Astrocyte of the spinal cord (primary cell): ENCODE results near the gene SYT9.

Experiments
- DNase-seq: peaks from one replicate; pipeline ENCODE4 v3.0.0; 2011; ENCODE audit warnings: low read depth, low spot score
- H3K4me3 ChIP-seq: 2 replicates; pipeline ENCODE4 v1.5.1; 2011; ENCODE audit warnings: low read depth, mild to moderate bottlenecking, low read length, moderate library complexity
- in situ Hi-C: cut with HindIII; loops from 2 replicates; pipeline ENCODE4 v1.10.0; 2017; ENCODE audit warnings: low sequenced_read_pairs
- TF ChIP-seq, protein P1 (sequence below): IDR thresholded peaks from 2 replicates; pipeline ENCODE4 v1.5.1; 2012; ENCODE audit warnings: low read depth, mild to moderate bottlenecking, low read length, inconsistent platforms

Gene SYT9

DNA sequence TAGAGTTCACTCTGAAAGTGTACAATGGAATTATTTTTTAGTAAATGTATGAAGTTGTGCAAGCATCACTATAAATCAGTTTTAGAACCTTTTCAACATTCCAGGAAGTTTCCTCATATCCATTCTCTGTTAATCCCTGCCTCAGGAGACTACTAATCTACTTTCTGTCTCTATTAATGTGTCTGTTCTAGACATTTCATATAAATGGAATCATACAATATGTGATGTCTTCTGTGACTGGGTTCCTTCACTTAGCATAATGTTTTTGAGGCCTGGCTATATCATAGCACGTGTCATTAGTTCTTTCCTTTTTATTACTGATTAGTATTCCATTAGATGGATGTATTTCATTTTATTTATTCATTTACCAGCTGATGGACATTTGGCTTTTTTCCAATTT lies 17.1 kb downstream of the SYT9 start:
- no peak for DNase-seq
- no peak overlapping the region for H3K4me3 ChIP-seq
- in situ Hi-C loops: no loop called here
- TF ChIP-seq, protein P1, sequence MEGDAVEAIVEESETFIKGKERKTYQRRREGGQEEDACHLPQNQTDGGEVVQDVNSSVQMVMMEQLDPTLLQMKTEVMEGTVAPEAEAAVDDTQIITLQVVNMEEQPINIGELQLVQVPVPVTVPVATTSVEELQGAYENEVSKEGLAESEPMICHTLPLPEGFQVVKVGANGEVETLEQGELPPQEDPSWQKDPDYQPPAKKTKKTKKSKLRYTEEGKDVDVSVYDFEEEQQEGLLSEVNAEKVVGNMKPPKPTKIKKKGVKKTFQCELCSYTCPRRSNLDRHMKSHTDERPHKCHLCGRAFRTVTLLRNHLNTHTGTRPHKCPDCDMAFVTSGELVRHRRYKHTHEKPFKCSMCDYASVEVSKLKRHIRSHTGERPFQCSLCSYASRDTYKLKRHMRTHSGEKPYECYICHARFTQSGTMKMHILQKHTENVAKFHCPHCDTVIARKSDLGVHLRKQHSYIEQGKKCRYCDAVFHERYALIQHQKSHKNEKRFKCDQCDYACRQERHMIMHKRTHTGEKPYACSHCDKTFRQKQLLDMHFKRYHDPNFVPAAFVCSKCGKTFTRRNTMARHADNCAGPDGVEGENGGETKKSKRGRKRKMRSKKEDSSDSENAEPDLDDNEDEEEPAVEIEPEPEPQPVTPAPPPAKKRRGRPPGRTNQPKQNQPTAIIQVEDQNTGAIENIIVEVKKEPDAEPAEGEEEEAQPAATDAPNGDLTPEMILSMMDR: no peak

DNA sequence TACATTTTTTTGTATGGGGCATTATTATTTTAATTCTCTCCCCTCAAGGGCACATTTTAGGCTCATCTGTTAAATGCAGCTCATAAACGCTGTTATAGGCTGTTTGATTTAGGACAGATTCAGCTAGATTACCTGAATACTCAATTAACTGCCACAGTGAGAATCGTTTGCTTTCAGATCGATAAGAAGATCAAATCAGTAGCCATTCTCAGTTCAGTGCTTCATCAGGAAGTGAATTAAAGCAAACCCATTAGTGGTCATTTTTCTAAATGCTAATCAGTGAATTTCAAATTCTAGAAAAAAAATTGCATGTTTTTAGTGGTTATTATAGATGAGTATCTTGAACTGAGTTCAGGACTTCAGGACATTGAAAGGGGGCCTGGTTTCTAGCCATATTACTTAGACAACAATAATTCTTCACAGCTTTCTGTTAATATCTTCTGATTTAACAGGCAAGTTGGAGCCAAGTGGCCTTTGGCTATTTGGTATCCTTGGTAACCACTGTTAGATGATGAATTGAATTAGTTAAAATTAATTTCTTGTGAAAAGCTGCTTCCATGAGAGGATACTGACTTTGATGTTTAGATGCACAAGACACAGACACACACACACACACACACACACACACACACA lies 18.6 kb downstream of the SYT9 start:
- in situ Hi-C loops: no loop called here
- TF ChIP-seq, protein P1: no peak
- DNase-seq: no peak
- no peak overlapping the region for H3K4me3 ChIP-seq

DNA sequence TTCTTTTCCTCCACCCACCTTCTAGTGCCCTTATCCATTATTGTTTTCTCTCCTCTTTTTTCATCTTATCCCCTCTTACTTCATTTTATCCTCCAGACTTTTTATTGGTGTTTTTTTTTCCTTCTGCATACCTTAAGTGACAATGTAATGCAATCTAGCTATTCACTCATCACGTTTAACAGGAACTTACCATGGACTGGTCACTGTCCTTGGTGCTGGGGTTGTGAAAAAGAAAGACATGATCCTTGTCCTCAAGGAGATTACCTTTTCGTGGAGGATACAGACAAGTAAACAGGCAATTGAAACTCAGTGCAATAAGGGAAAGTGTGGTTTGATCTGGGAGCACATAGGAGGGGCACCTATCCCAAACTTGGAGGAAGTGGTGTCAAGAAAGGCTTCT lies 20.7 kb downstream of the SYT9 start:
- no peak for DNase-seq
- in situ Hi-C loops: no loop called here
- TF ChIP-seq, protein P1: no peak
- no peak overlapping the region for H3K4me3 ChIP-seq

DNA sequence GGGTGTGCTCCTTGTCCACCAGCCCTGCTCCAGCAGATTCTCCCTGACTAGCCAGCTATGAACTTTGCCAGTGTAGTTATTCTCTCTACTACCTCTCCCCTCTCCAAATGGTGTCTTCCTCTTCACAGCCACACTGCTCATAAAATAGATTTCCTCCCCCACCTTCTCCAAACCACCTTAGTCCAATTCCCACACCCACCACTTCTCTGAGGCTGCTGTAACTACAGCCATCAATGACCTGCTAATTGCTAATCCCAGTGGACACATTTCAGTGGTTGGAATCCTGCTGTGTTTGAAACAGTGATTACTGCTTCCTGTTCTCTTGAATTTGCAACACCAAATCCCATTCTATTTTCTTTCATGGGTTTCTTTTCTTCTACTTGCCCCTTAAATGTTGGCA lies 23.4 kb downstream of the SYT9 start:
- no peak overlapping the region for H3K4me3 ChIP-seq
- no peak for DNase-seq
- TF ChIP-seq, protein P1: no peak
- in situ Hi-C loops: no loop called here

DNA sequence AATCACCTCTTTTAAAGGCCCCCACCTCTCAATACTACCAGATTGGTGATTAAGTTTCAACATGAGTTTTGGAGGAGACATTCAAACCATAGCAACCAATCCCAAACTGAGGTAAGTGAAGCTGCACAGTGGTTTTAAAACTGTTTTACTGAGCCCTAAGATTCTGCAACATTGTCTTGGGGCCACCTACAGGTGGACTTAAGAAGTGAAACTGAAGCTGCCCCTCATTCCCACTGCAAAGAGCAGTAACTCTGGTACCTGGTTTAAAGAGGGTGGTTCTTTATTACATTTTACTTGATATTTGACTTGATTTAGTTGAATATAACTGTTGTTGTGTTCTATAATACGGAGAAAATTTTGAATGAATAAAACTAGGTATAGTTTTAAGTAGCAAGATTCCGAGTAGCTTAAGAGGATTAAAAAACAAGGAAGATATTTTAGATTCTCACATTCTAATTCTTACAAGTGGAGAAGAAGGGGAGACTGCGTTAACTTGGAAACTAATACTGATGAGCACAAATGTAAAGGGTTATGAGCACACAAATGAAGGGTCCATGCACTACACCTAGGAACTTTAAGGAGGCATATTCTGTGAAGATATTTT lies 26.7 kb downstream of the SYT9 start:
- peak; percentile 29 for DNase-seq
- TF ChIP-seq, protein P1: peak; percentile 67
- H3K4me3 ChIP-seq: no peak overlapping the region
- in situ Hi-C loops: no loop called here

DNA sequence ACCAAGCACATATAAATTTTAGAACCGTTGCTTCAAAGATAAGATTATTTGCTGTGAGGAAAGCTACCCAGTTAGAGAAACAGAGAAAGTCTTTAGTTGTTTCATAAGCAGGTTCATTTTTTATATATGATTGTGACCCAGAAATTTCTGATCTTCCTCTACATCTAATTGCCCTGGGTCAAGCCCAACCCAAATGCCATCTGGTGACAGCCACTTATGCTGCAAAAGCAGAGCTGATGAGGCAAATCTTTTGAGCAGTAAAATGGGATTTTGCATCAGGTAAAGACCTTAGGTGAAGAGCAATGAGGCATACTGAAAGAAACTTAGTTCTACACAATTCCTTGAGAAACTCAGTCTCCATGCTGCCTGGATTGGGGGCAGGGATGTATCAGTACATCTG lies 28.0 kb downstream of the SYT9 start:
- TF ChIP-seq, protein P1: no peak
- H3K4me3 ChIP-seq: no peak overlapping the region
- DNase-seq: no peak
- in situ Hi-C loops: no loop called here
